Natural killer cell (primary cell): ENCODE results near the gene FGG. TPM values are rescaled to one million over a fixed set of nuclear protein-coding genes. Genes with fewer than 3 reads are reported as not detected.

Experiments used
- ATAC-seq, 3 donors: fragments of 150-1000 bp in 2 of 3; fragments of 200-7000 bp in 1 of 3; cut with Tn5 transposase; 1 replicate in 1 of 3; 2 replicates in 2 of 3; pipeline ENCODE4 v1.10.0; 2021; ENCODE audit warnings: mild to moderate bottlenecking in 2 of 3, moderate library complexity in 2 of 3
- DNase-seq, 2 donors: peaks; one replicate each; pipeline versions ENCODE4 v3.0.0 to v3.0.0-alpha.2; 2013 to 2021; ENCODE audit warnings: mixed read lengths in 1 of 2
- H3K27ac ChIP-seq: one replicate; pipeline ENCODE4 v1.5.1; 2013; ENCODE audit warnings: mild to moderate bottlenecking, low read length
- H3K27me3 ChIP-seq: one replicate; pipeline ENCODE4 v1.6.1; 2013; ENCODE audit warnings: low read length; ENCODE audit not compliant: control insufficient read depth, insufficient read depth
- H3K36me3 ChIP-seq: one replicate; pipeline ENCODE4 v1.6.1; 2013; ENCODE audit warnings: low read length; ENCODE audit not compliant: control insufficient read depth, insufficient read depth
- H3K4me1 ChIP-seq: one replicate; pipeline ENCODE4 v1.6.1; 2013; ENCODE audit warnings: low read length; ENCODE audit not compliant: control insufficient read depth, insufficient read depth
- H3K4me3 ChIP-seq: one replicate; pipeline ENCODE4 v1.5.1; 2013; ENCODE audit warnings: low read length
- H3K9me3 ChIP-seq: one replicate; pipeline ENCODE4 v1.6.1; 2013; ENCODE audit warnings: low read length; ENCODE audit not compliant: control insufficient read depth, insufficient read depth
- H3K27ac Mint-ChIP-seq, 2 donors: one replicate each; pipeline ENCODE4 v1.8.0; 2022; ENCODE audit warnings: mild to moderate bottlenecking in 2 of 2, mixed read lengths in 2 of 2, moderate library complexity in 1 of 2
- H3K27me3 Mint-ChIP-seq, 2 donors: one replicate each; pipeline ENCODE4 v1.8.0; 2022; ENCODE audit warnings: low read depth in 2 of 2, mixed read lengths in 2 of 2
- H3K36me3 Mint-ChIP-seq: one replicate; pipeline ENCODE4 v1.8.0; 2022; ENCODE audit warnings: mixed read lengths
- H3K4me1 Mint-ChIP-seq, 2 donors: one replicate each; pipeline ENCODE4 v1.8.0; 2022; ENCODE audit warnings: mixed read lengths in 2 of 2
- H3K4me3 Mint-ChIP-seq: one replicate; pipeline ENCODE4 v1.8.0; 2022; ENCODE audit warnings: mild to moderate bottlenecking, moderate library complexity, mixed read lengths
- H3K9me3 Mint-ChIP-seq, 2 donors: one replicate each; pipeline ENCODE4 v1.8.0; 2022; ENCODE audit warnings: mixed read lengths in 2 of 2
- CTCF ChIP-seq: fragments of 200-600 bp; IDR thresholded peaks from one replicate; pipeline ENCODE4 v1.8.0; 2022; ENCODE audit warnings: antibody characterized with exemption
- WGBS: methylation state at CpG from one replicate; pipeline ENCODE4 v1.1.7; 2013; ENCODE audit warnings: missing lambda C conversion rate; ENCODE audit not compliant: insufficient coverage; 5-methylcytosine and 5-hydroxymethylcytosine counted together
- intact Hi-C: fragments of 100-400 bp; cut with micrococcal nuclease; formaldehyde crosslinking; loops from one replicate; pipeline ENCODE4 v1.14.2; 2022
- total RNA-seq, 4 donors: library from RNA; stranded (reverse); fragments of 120-200 nt in 1 of 4; gene quantifications; one replicate each; pipeline versions ENCODE4 v1.2.3 to v1.2.4, GENCODE V29; 2013 to 2022

Gene FGG
- total RNA-seq, 3 donors from 2014 or later (not counting 1 experiment from before 2014, with no cell fraction given) = not detected

- H3K4me3 Mint-ChIP-seq = no peak overlapping the region
- Histone ChIP-seq H3K9me3 (no peaks in the 10 kb centered on the region), H3K4me1 (no peaks in the 10 kb centered on the region), H3K27me3 (no peaks in the 10 kb centered on the region), H3K27ac (no peak overlapping the region), H3K4me3 (no peak overlapping the region), H3K36me3 (no peaks in the 10 kb centered on the region)
- H3K27ac Mint-ChIP-seq = no peak overlapping the region
- no peak for TF ChIP-seq CTCF
- no peaks in the 10 kb centered on the region for H3K36me3 Mint-ChIP-seq
- no peaks in the 10 kb centered on the region for H3K9me3 Mint-ChIP-seq
- DNase-seq = no peak
- peaks cover 7 to 9% of the 10 kb centered on the region in 2 donors for H3K27me3 Mint-ChIP-seq
- intact Hi-C loops = no loop called here
- WGBS = no CpG with 5 or more reads among the region's 2 CpGs
- no peak for ATAC-seq
- H3K4me1 Mint-ChIP-seq = no peaks in the 10 kb centered on the region
Observed at GRCh38 chr4:154643493-154643892, 31.0 kb upstream of the FGG start.

- Mint-ChIP-seq H3K36me3 (no peaks in the 10 kb centered on the region), H3K27ac (no peak overlapping the region), H3K4me1 (no peaks in the 10 kb centered on the region), H3K4me3 (no peak overlapping the region), H3K27me3 (peaks cover under 1 to 12% of the 10 kb centered on the region in 2 donors), H3K9me3 (no peaks in the 10 kb centered on the region)
- no peaks in the 10 kb centered on the region for H3K27me3 ChIP-seq
- H3K9me3 ChIP-seq = no peaks in the 10 kb centered on the region
- no peaks in the 10 kb centered on the region for H3K36me3 ChIP-seq
- intact Hi-C loops = no loop called here
- ATAC-seq (no peak), DNase-seq (no peak)
- H3K4me1 ChIP-seq = no peaks in the 10 kb centered on the region
- no peak overlapping the region for H3K27ac ChIP-seq
- 85% methylated on average over 5 of the region's 5 CpGs for WGBS
- no peak overlapping the region for H3K4me3 ChIP-seq
- no peak for TF ChIP-seq CTCF
Observed at GRCh38 chr4:154642373-154643009, 30.0 kb upstream of the FGG start.

- H3K27me3 ChIP-seq = no peaks in the 10 kb centered on the region
- Mint-ChIP-seq H3K27me3 (peaks cover 0 to 9% of the 10 kb centered on the region in 2 donors), H3K36me3 (no peaks in the 10 kb centered on the region)
Observed at GRCh38 chr4:154640999-154641398, 28.5 kb upstream of the FGG start.

More at GRCh38 chr4:154640999-154641398, 28.5 kb upstream of the FGG start:
- 41% methylated on average over 4 of the region's 4 CpGs for WGBS
- Mint-ChIP-seq H3K9me3 (no peaks in the 10 kb centered on the region), H3K4me1 (no peaks in the 10 kb centered on the region), H3K4me3 (no peak overlapping the region), H3K27ac (no peak overlapping the region)
- no peak for TF ChIP-seq CTCF
- H3K9me3 ChIP-seq = no peaks in the 10 kb centered on the region
- DNase-seq (no peak), ATAC-seq (no peak)
- no peaks in the 10 kb centered on the region for H3K4me1 ChIP-seq
- no peak overlapping the region for H3K4me3 ChIP-seq
- intact Hi-C loops = no loop called here
- no peak overlapping the region for H3K27ac ChIP-seq
- no peaks in the 10 kb centered on the region for H3K36me3 ChIP-seq
